Hepatocyte (in vitro differentiated cells): ENCODE data around the gene RASA4.
"Not testable (repeated sequence)": the region's sequence is repeated elsewhere in the genome, so short reads cannot be mapped to it uniquely, and the experiment has no call there.

ENCODE experiments used
- CTCF ChIP-seq: fragments of 200-600 bp; sonication (generic); IDR thresholded peaks from 2 replicates; pipeline ENCODE4 v1.5.1; 2016; ENCODE audit warnings: antibody characterized with exemption, mild to moderate bottlenecking; ENCODE audit not compliant: poor library complexity
- EZH2 ChIP-seq: fragments of 200-600 bp; sonication (generic); IDR thresholded peaks from 2 replicates; pipeline ENCODE4 v1.6.1; 2016; ENCODE audit warnings: antibody characterized with exemption, mild to moderate bottlenecking, borderline replicate concordance
- EZH2phosphoT487 ChIP-seq: fragments of 200-600 bp; sonication (generic); IDR thresholded peaks from one replicate; pipeline ENCODE4 v1.6.1; 2018; ENCODE audit warnings: antibody characterized with exemption, mild to moderate bottlenecking, low read depth, moderate library complexity; ENCODE audit not compliant: unreplicated experiment, severe bottlenecking

GRCh38 chr7:102542771-102543170 lies 73.8 kb downstream of the RASA4 start:
- not testable (repeated sequence) for TF ChIP-seq CTCF, EZH2, EZH2phosphoT487
